ENCODE data around the gene TRIM10. TPM values are rescaled to one million over a fixed set of nuclear protein-coding genes. Genes with fewer than 3 reads are reported as not detected.

The TRIM10 gene
- total and polyA plus RNA-seq, 10 of the 15 experiments (the other 5 are each of a cell fraction or from before 2014, with no cell fraction given) = 0.01 TPM; not detected in 9

GRCh38 chr6:30206152-30206551 is 45.1 kb upstream of the TRIM10 start (continued):
- no peak for TF ChIP-seq REST (IDR thresholded peaks at IDR 0.05; ENCODE audit: low read depth, low read length)
- no peak for TF ChIP-seq PKNOX1 (IDR thresholded peaks at IDR 0.05)
- TF ChIP-seq POU2F2 (IDR thresholded peaks at IDR 0.05; ENCODE audit: borderline replicate concordance, low read depth, low read length) = no peak
- TF ChIP-seq PML (IDR thresholded peaks at IDR 0.05; ENCODE audit: low read length) = no peak
- no peak for TF ChIP-seq STAT1 (conservative IDR thresholded peaks at IDR 0.05)
- TF ChIP-seq CREB1 (IDR thresholded peaks at IDR 0.05; ENCODE audit: low read depth) = no peak

- no peak for DNase-seq (ENCODE audit: low read depth, low spot score)
- H3K4me1 ChIP-seq (ENCODE audit: control insufficient read depth, insufficient read depth, low read length) = peaks cover 54% of the 10 kb centered on the region
- ChIA-PET RAD21 (ENCODE audit: unreplicated experiment) (interaction anchor here (0.6 to 0.7 kb wide), 2 partner anchors 9 to 101 kb away, joined by 3 read pairs; partner anchors contain the start of gene TRIM26), POLR2A (interaction anchor here (0.6 to 1.2 kb wide), 3 partner anchors 9 to 10 kb away, joined by 3 to 5 read pairs (median 3); partner anchors contain the start of gene TRIM26), SMC1A (ENCODE audit: uncharacterized antibody, unreplicated experiment) (interaction anchor here (1.3 kb wide), 1 partner anchor 99 kb away, joined by 3 read pairs; no protein-coding TSS in a partner anchor), CTCF (interaction anchor here (0.9 to 2.0 kb wide), 3 partner anchors 10 to 77 kb away, joined by 3 to 8 read pairs (median 5); no protein-coding TSS in a partner anchor)
- no peak overlapping the region for H2AFZ ChIP-seq (ENCODE audit: control insufficient read depth, low read depth, low read length)
- FAIRE-seq = no peak
- H3K9me3 ChIP-seq (replicated peaks; ENCODE audit: control insufficient read depth, insufficient read depth, low read length) = no peaks in the 10 kb centered on the region
- H3K27ac ChIP-seq (ENCODE audit: control insufficient read depth, insufficient read depth) = no peak overlapping the region
- H3K79me2 ChIP-seq (ENCODE audit: control insufficient read depth, insufficient read depth, low read length) = peaks cover 71% of the 10 kb centered on the region
- H3K36me3 ChIP-seq (ENCODE audit: control insufficient read depth in 2 of 2, insufficient read depth in 2 of 2, low read length in 1 of 2) = peaks cover 5 to 21% of the 10 kb centered on the region in 2 experiments
- intact Hi-C loops (cut with micrococcal nuclease; ENCODE audit: unreplicated experiment) (no loop called here), in situ Hi-C loops (cut with MboI) (no loop called here)
- no peak overlapping the region for H3K4me2 ChIP-seq (ENCODE audit: control insufficient read depth, insufficient read depth)
- 100% methylated on average over 1 of the region's 1 CpG for WGBS (ENCODE audit: insufficient coverage, insufficient replicate concordance, low lambda C conversion rate, missing lambda C conversion rate)
- no peak for ATAC-seq
- no peak overlapping the region for H3K4me3 ChIP-seq
- H3K27me3 ChIP-seq (replicated peaks in 1 of 2; ENCODE audit: control insufficient read depth in 2 of 2, insufficient read depth in 2 of 2, low read length in 1 of 2) = no peaks in the 10 kb centered on the region
- H3K9ac ChIP-seq (ENCODE audit: control insufficient read depth, insufficient read depth, low read length) = no peak overlapping the region
- H4K20me1 ChIP-seq (ENCODE audit: control insufficient read depth, insufficient read depth) = peaks cover 16% of the 10 kb centered on the region; the same call in 1 of the 2 replicates
- BruUV-seq (replicated peaks) = TSS peak; percentile 7
- TF ChIP-seq RB1 (IDR thresholded peaks at IDR 0.05; ENCODE audit: borderline replicate concordance) = no peak
- no peak for TF ChIP-seq ZNF622 (IDR thresholded peaks at IDR 0.05)
- TF ChIP-seq ATF7 (IDR thresholded peaks at IDR 0.05; ENCODE audit: low read depth) = no peak
- TF ChIP-seq BCLAF1 (IDR thresholded peaks at IDR 0.05) = no peak
- TF ChIP-seq RAD51 (IDR thresholded peaks at IDR 0.05) = no peak
- no peak for TF ChIP-seq EZH2 (IDR thresholded peaks at IDR 0.05; ENCODE audit: borderline replicate concordance, control insufficient read depth, low read depth, low read length)
- TF ChIP-seq ZNF207 (IDR thresholded peaks at IDR 0.05; ENCODE audit: borderline replicate concordance) = no peak
- TF ChIP-seq ZZZ3 (IDR thresholded peaks at IDR 0.05; ENCODE audit: control insufficient read depth, insufficient read length, low read depth) = no peak
- no peak for TF ChIP-seq PKNOX1 (IDR thresholded peaks at IDR 0.05)
These were observed 43.1 kb upstream of the TRIM10 start for GRCh38 chr6:30204116-30204515.
